Transverse colon (tissue), 4 donors: ENCODE data around the gene MTHFD1L. TPM values are rescaled to one million over a fixed set of nuclear protein-coding genes. Genes with fewer than 3 reads are reported as not detected.
"Not testable (repeated sequence)": the region's sequence is repeated elsewhere in the genome, so short reads cannot be mapped to it uniquely, and the experiment has no call there.

Source experiments
- DNase-seq: peaks from one replicate; pipeline ENCODE4 v3.0.0-alpha.2; 2019
- H3K27ac ChIP-seq, 4 donors: fragments of 200-600 bp; sonication (generic); 2 replicates each; pipeline ENCODE4 v1.5.1; 2016 to 2018; ENCODE audit warnings: inconsistent platforms in 4 of 4
- H3K27me3 ChIP-seq: fragments of 200-600 bp; sonication (generic); 2 replicates; pipeline ENCODE4 v1.5.1; 2017; ENCODE audit warnings: inconsistent platforms
- H3K36me3 ChIP-seq, 4 donors: fragments of 200-600 bp; sonication (generic); 2 replicates each; pipeline ENCODE4 v1.5.1; 2017 to 2019; ENCODE audit warnings: inconsistent platforms in 4 of 4
- H3K4me1 ChIP-seq, 4 donors: fragments of 200-600 bp; sonication (generic); 2 replicates each; pipeline ENCODE4 v1.5.1; 2017 to 2020; ENCODE audit warnings: inconsistent platforms in 4 of 4
- H3K4me3 ChIP-seq, 4 donors: fragments of 200-600 bp; sonication (generic); 1 replicate in 1 of 4; 2 replicates in 3 of 4; pipeline versions ENCODE4 v1.5.1 to v1.6.1; 2017 to 2019; ENCODE audit warnings: inconsistent platforms in 4 of 4
- H3K9me3 ChIP-seq, 2 donors: fragments of 200-600 bp; sonication (generic); 2 replicates each; pipeline ENCODE4 v1.5.1; 2017 to 2019; ENCODE audit warnings: inconsistent platforms in 2 of 2
- CTCF ChIP-seq, 5 experiments: fragments of 200-600 bp in 3 of 5; fragments of 450-650 bp in 2 of 5; sonication (generic) in 3 of 5; IDR thresholded peaks; 1 replicate in 2 of 5; 2 replicates in 3 of 5; pipeline ENCODE4 v1.5.1; 2016 to 2017; ENCODE audit warnings: antibody characterized with exemption in 5 of 5, inconsistent platforms in 3 of 5, mild to moderate bottlenecking in 2 of 5, moderate library complexity in 1 of 5
- EP300 ChIP-seq: sonication (generic); formaldehyde crosslinking; IDR thresholded peaks from one replicate; pipeline ENCODE4 v1.6.1; 2017; ENCODE audit warnings: antibody characterized with exemption, low read depth
- POLR2A ChIP-seq: fragments of 450-650 bp; IDR thresholded peaks from one replicate; pipeline ENCODE4 v1.6.1; 2016; ENCODE audit warnings: antibody characterized with exemption, mild to moderate bottlenecking, moderate library complexity
- POLR2AphosphoS5 ChIP-seq, 3 donors: sonication (generic); formaldehyde crosslinking; IDR thresholded peaks; one replicate each; pipeline ENCODE4 v1.6.1; 2016; ENCODE audit warnings: antibody characterized with exemption in 3 of 3
- WGBS, 2 donors: methylation state at CpG; one replicate each; pipeline ENCODE4 v1.1.5; 2018; ENCODE audit warnings: low coverage in 1 of 2; 5-methylcytosine and 5-hydroxymethylcytosine counted together
- in situ Hi-C, 4 donors: fragments of 200-750 bp; cut with MboI; loops; one replicate each; pipeline versions ENCODE4 v1.15.0 to v1.15.1; 2017; ENCODE audit warnings: low sequenced_read_pairs in 3 of 4, low pct_ligation_motif_present in 1 of 4, low pct_unique_long_range_greater_than_20kb in 1 of 4
- intact Hi-C: fragments of 100-400 bp; cut with DNase I; formaldehyde crosslinking; loops from one replicate; pipeline ENCODE4 v1.15.1; 2023; ENCODE audit warnings: low total_unique reads
- total RNA-seq, 4 donors: library from RNA; depleted of rRNA; stranded (reverse); fragments of >200 nt; gene quantifications; one replicate each; pipeline ENCODE4 v1.1.0, GENCODE V29; 2016

Gene MTHFD1L
- total RNA-seq, 4 donors from 2014 or later: 0.82 to 10.1 (median 5.4) TPM

GRCh38 chr6:151113641-151114040 lies 248.1 kb downstream of the MTHFD1L start:
- H3K27ac ChIP-seq: no peak overlapping the region
- in situ Hi-C loops (no loop called here), intact Hi-C loops (no loop called here)
- WGBS, 2 donors: 93 to 100% methylated on average over 3 to 5 of the region's 5 CpGs
- TF ChIP-seq POLR2A: no peak
- no peak for TF ChIP-seq POLR2AphosphoS5 (IDR thresholded peaks at IDR 0.05)
- TF ChIP-seq EP300: no peak
- no peak for TF ChIP-seq CTCF (IDR thresholded peaks at IDR 0.05)
- no peak overlapping the region for H3K4me3 ChIP-seq
- H3K4me1 ChIP-seq: peaks cover 0 to 3% (median 0%) of the 10 kb centered on the region in 4 donors
- no peak for DNase-seq
- no peaks in the 10 kb centered on the region for H3K27me3 ChIP-seq
- no peaks in the 10 kb centered on the region for H3K9me3 ChIP-seq
- H3K36me3 ChIP-seq: no peaks in the 10 kb centered on the region

- no peak for DNase-seq
- in situ Hi-C loops (no loop called here), intact Hi-C loops (no loop called here)
- H3K9me3 ChIP-seq: no peaks in the 10 kb centered on the region
- H3K27ac ChIP-seq: peak overlapping the region in 1 of 4 donors; percentile 15
- no peak overlapping the region for H3K4me3 ChIP-seq
- no peaks in the 10 kb centered on the region for H3K36me3 ChIP-seq
- no peak for TF ChIP-seq POLR2AphosphoS5 (IDR thresholded peaks at IDR 0.05)
- no peak for TF ChIP-seq CTCF (IDR thresholded peaks at IDR 0.05)
- TF ChIP-seq POLR2A: no peak
- no peak for TF ChIP-seq EP300
- H3K4me1 ChIP-seq: peaks cover 0 to 8% (median 0%) of the 10 kb centered on the region in 4 donors
- WGBS, 2 donors: 49 to 54% methylated on average over 5 to 8 of the region's 8 CpGs
- H3K27me3 ChIP-seq: no peaks in the 10 kb centered on the region
Measured at GRCh38 chr6:151118461-151119123, 253.1 kb downstream of the MTHFD1L start.

- peak overlapping the region in 2 of 4 donors; percentile 20 to 28 for H3K27ac ChIP-seq
- no peaks in the 10 kb centered on the region for H3K9me3 ChIP-seq
- in situ Hi-C loops: no loop called here
- H3K36me3 ChIP-seq: no peaks in the 10 kb centered on the region
- H3K4me3 ChIP-seq: no peak overlapping the region
- H3K4me1 ChIP-seq: peaks cover 0 to 15% (median 2%) of the 10 kb centered on the region in 4 donors
- intact Hi-C loops: no loop called here
- peak; percentile 22 for DNase-seq
- WGBS, 2 donors: 72 to 83% methylated on average over 2 to 11 of the region's 11 CpGs
- no peak for TF ChIP-seq CTCF (IDR thresholded peaks at IDR 0.05)
- no peak for TF ChIP-seq EP300
- no peak for TF ChIP-seq POLR2AphosphoS5 (IDR thresholded peaks at IDR 0.05)
- TF ChIP-seq POLR2A: no peak
- no peaks in the 10 kb centered on the region for H3K27me3 ChIP-seq
Measured at GRCh38 chr6:151119823-151120524, 254.5 kb downstream of the MTHFD1L start.

- TF ChIP-seq EP300: no peak
- TF ChIP-seq POLR2A: no peak
- no peak for TF ChIP-seq POLR2AphosphoS5 (IDR thresholded peaks at IDR 0.05)
- no peak for TF ChIP-seq CTCF (IDR thresholded peaks at IDR 0.05)
- Histone ChIP-seq H3K9me3 (no peaks in the 10 kb centered on the region), H3K36me3 (no peaks in the 10 kb centered on the region), H3K27me3 (no peaks in the 10 kb centered on the region), H3K27ac (no peak overlapping the region), H3K4me3 (no peak overlapping the region), H3K4me1 (peaks cover 0 to 25% (median 5%) of the 10 kb centered on the region in 4 donors)
- WGBS, 2 donors: 86% methylated on average over 1 of the region's 1 CpG; no CpG with 5 or more reads in 1 of the 2 donors
- intact Hi-C loops (no loop called here), in situ Hi-C loops (no loop called here)
- DNase-seq: no peak
Measured at GRCh38 chr6:151121900-151122299, 256.4 kb downstream of the MTHFD1L start.

GRCh38 chr6:151123641-151124040 lies 258.1 kb downstream of the MTHFD1L start:
- H3K9me3 ChIP-seq, H3K36me3 ChIP-seq, intact Hi-C loops, DNase-seq, H3K4me3 ChIP-seq, in situ Hi-C loops, H3K27me3 ChIP-seq, H3K27ac ChIP-seq: not testable (repeated sequence)
- 87 to 92% methylated on average over 7 to 8 of the region's 8 CpGs for WGBS, 2 donors
- H3K4me1 ChIP-seq: peaks cover 0 to 22% (median 5%) of the 10 kb centered on the region in 4 donors

- DNase-seq, H3K36me3 ChIP-seq, H3K27me3 ChIP-seq, H3K9me3 ChIP-seq, intact Hi-C loops, H3K4me3 ChIP-seq, in situ Hi-C loops: not testable (repeated sequence)
- peaks cover 0 to 17% (median 5%) of the 10 kb centered on the region in 4 donors for H3K4me1 ChIP-seq
- 24 to 42% methylated on average over 2 of the region's 2 CpGs for WGBS, 2 donors
- peak overlapping the region in 2 of 4 donors; percentile 42 to 58 for H3K27ac ChIP-seq
Measured at GRCh38 chr6:151125242-151125641, 259.7 kb downstream of the MTHFD1L start.
